ENCODE results near the gene CACNA2D4.
A peak's percentile ranks its signal among the peaks of the same experiment; 100 is the strongest.

CACNA2D4 gene

GRCh38 chr12:1806301-1807086 is 112.0 kb downstream of the CACNA2D4 start:
- no peak for DNase-seq (ENCODE audit: low read depth)
- no peak overlapping the region for H3K4me3 ChIP-seq (ENCODE audit: control insufficient read depth, low read depth, low read length)
- TF ChIP-seq CTCF (IDR thresholded peaks at IDR 0.05; ENCODE audit: control insufficient read depth, insufficient read depth, low read depth, low read length, missing control alignments): no peak

GRCh38 chr12:1805441-1806081 is 112.9 kb downstream of the CACNA2D4 start:
- no peak for DNase-seq (ENCODE audit: low read depth)
- TF ChIP-seq CTCF (IDR thresholded peaks at IDR 0.05; ENCODE audit: control insufficient read depth, insufficient read depth, low read depth, low read length, missing control alignments): no peak
- H3K4me3 ChIP-seq (ENCODE audit: control insufficient read depth, low read depth, low read length): no peak overlapping the region

- peak; percentile 55 for DNase-seq (ENCODE audit: low read depth)
- H3K4me3 ChIP-seq (ENCODE audit: control insufficient read depth, low read depth, low read length): no peak overlapping the region
- TF ChIP-seq CTCF (IDR thresholded peaks at IDR 0.05; ENCODE audit: control insufficient read depth, insufficient read depth, low read depth, low read length, missing control alignments): no peak
These were observed 113.7 kb downstream of the CACNA2D4 start for GRCh38 chr12:1804545-1805332.

GRCh38 chr12:1803736-1804135 is 114.7 kb downstream of the CACNA2D4 start:
- TF ChIP-seq CTCF (IDR thresholded peaks at IDR 0.05; ENCODE audit: control insufficient read depth, insufficient read depth, low read depth, low read length, missing control alignments): no peak
- no peak for DNase-seq (ENCODE audit: low read depth)
- H3K4me3 ChIP-seq (ENCODE audit: control insufficient read depth, low read depth, low read length): no peak overlapping the region

- DNase-seq (ENCODE audit: low read depth): peak; percentile 31
- no peak for TF ChIP-seq CTCF (IDR thresholded peaks at IDR 0.05; ENCODE audit: control insufficient read depth, insufficient read depth, low read depth, low read length, missing control alignments)
- no peak overlapping the region for H3K4me3 ChIP-seq (ENCODE audit: control insufficient read depth, low read depth, low read length)
These were observed 117.0 kb downstream of the CACNA2D4 start for GRCh38 chr12:1801303-1801975.

Measured in AG09309 (cell line).